GM21528 (cell line): ENCODE measurements around the gene TIMM29.
"Not testable (repeated sequence)": the region's sequence is repeated elsewhere in the genome, so short reads cannot be mapped to it uniquely, and the experiment has no call there.

Source experiments
- ATAC-seq: cut with Tn5 transposase; IDR thresholded peaks from one replicate; pipeline ENCODE4 v1.9.1; 2021; ENCODE audit warnings: mild to moderate bottlenecking, moderate library complexity; ENCODE audit not compliant: unreplicated experiment, low FRiP score

Gene TIMM29

GRCh38 chr19:10935371-10936059 is 6.9 kb downstream of the TIMM29 start:
- no peak for ATAC-seq

- no peak for ATAC-seq
These were observed 8.1 kb downstream of the TIMM29 start for GRCh38 chr19:10936661-10937084.

GRCh38 chr19:10941649-10942048 is 13.0 kb downstream of the TIMM29 start:
- ATAC-seq: not testable (repeated sequence)

GRCh38 chr19:10943412-10943811 is 14.8 kb downstream of the TIMM29 start:
- ATAC-seq: not testable (repeated sequence)

- no peak for ATAC-seq
These were observed 16.7 kb downstream of the TIMM29 start for GRCh38 chr19:10945264-10945663.

GRCh38 chr19:10946958-10947657 is 18.5 kb downstream of the TIMM29 start:
- ATAC-seq: no peak

GRCh38 chr19:10952809-10953208 is 24.2 kb downstream of the TIMM29 start:
- ATAC-seq: no peak

GRCh38 chr19:10959277-10959968 is 30.8 kb downstream of the TIMM29 start:
- ATAC-seq: not testable (repeated sequence)

- peak; percentile 72 for ATAC-seq
These were observed 31.9 kb downstream of the TIMM29 start, which contains the start of gene SMARCA4 for GRCh38 chr19:10960314-10961072. TSS of gene SMARCA4 (plus strand) at chr19:10961030. CDS start at chr19:10984152, 23,122 bp downstream.

GRCh38 chr19:10961073-10961860 is 32.7 kb downstream of the TIMM29 start:
- peak; percentile 39 for ATAC-seq

- no peak for ATAC-seq
These were observed 34.3 kb downstream of the TIMM29 start for GRCh38 chr19:10962863-10963262.

GRCh38 chr19:10963865-10964264 is 35.3 kb downstream of the TIMM29 start:
- no peak for ATAC-seq

- no peak for ATAC-seq
These were observed 36.3 kb downstream of the TIMM29 start for GRCh38 chr19:10964903-10965302.

- no peak for ATAC-seq
These were observed 36.8 kb downstream of the TIMM29 start for GRCh38 chr19:10965398-10965797.

- no peak for ATAC-seq
These were observed 38.2 kb downstream of the TIMM29 start for GRCh38 chr19:10966809-10967208.

- no peak for ATAC-seq
These were observed 40.0 kb downstream of the TIMM29 start for GRCh38 chr19:10968527-10969135.

GRCh38 chr19:10971107-10971726 is 42.6 kb downstream of the TIMM29 start:
- no peak for ATAC-seq

GRCh38 chr19:10975374-10976130 is 46.9 kb downstream of the TIMM29 start:
- no peak for ATAC-seq
